ENCODE data around the gene CATSPER3. TPM values are rescaled to one million over a fixed set of nuclear protein-coding genes. Genes with fewer than 3 reads are reported as not detected.
A peak's percentile ranks its signal among the peaks of the same experiment; 100 is the strongest.

CATSPER3 gene
- total RNA-seq, 4 donors from 2014 or later: 0.56 TPM; not detected in 3

DNA sequence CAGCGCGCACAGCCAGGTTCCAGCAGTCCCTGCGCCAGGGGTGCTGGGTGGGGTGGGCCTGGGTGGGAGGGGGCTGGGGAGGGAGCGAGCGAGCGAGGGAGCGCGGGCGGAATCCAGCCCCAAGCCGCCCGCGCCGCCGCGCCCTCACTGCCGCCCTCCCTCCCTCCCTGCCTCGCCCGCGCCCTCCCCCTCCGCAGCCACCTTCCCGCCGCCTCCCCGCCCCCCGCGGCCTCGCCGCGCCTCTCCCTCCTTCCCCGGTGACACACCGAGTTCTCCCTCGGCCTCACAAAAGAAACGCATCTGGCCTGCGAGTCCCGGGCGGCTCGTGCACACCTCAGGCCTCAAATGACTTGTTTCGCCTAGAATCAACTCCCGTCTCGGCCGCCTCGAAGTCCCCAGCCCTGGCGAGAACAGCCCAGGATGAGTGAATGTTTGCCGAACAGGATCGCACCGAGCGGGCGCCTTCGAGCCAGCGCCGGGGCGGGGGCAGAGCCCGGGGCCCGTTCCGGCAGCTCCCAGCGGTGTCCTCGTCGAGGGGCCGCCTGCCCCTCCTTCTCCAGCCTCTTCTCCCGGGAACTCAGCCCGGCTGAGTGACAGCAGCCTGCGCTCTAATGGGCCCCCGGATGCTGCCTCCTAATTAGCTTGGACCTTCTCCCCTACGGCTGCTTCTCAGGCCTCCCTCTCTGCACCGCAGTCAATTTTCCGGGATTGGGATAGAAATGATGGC is 66.7 kb downstream of the CATSPER3 start:
- Histone ChIP-seq H3K27me3 (peaks cover 82% of the 10 kb centered on the region), H3K4me3 (replicated peaks in 1 of 3) (peak overlapping the region in 1 of 3 donors; percentile 33), H3K4me1 (peaks cover 32 to 39% of the 10 kb centered on the region in 2 donors), H3K27ac (no peak overlapping the region), H3K36me3 (no peaks in the 10 kb centered on the region), H3K9me3 (no peaks in the 10 kb centered on the region)
- DNase-seq: peak; percentile 27 to 33
- WGBS, 2 donors: 49 to 52% methylated on average over 3 to 7 of the region's 65 CpGs
- intact Hi-C loops (cut with DNase I): loop anchor here (10.0 kb wide), 1 partner anchor 150 kb away; no protein-coding TSS in a partner anchor
- TF ChIP-seq CTCF (IDR thresholded peaks at IDR 0.05): no peak
- no peak for TF ChIP-seq POLR2A (IDR thresholded peaks at IDR 0.05)

GRCh38 chr5:135034963-135035677 is 67.4 kb downstream of the CATSPER3 start:
- intact Hi-C loops (cut with DNase I): loop anchor here (10.0 kb wide), 1 partner anchor 150 kb away; no protein-coding TSS in a partner anchor

DNA sequence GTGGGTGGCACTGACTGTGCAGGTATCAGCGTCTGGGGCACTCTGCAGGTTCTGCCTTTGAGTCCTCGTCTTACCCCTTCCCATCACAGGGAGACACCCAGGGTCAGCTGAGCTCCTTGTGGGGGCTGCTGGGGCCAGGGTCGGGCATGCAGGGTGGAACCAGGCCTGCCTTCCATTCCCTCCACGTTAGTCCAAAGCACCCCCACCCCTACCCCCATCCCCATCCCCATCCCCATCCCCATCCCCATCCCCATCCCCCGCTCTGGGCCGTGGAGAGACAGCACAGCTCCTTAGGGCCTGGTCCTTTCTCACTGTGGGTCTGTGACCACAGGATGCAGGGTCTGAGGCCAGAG is 67.9 kb downstream of the CATSPER3 start:
- H3K27ac ChIP-seq: no peak overlapping the region
- TF ChIP-seq CTCF (IDR thresholded peaks at IDR 0.05): no peak
- no peak for TF ChIP-seq POLR2A (IDR thresholded peaks at IDR 0.05)
- H3K36me3 ChIP-seq: no peaks in the 10 kb centered on the region
- peaks cover 82% of the 10 kb centered on the region for H3K27me3 ChIP-seq
- intact Hi-C loops (cut with DNase I): loop anchor here (10.0 kb wide), 1 partner anchor 149 kb away; no protein-coding TSS in a partner anchor
- no peaks in the 10 kb centered on the region for H3K9me3 ChIP-seq
- H3K4me3 ChIP-seq (replicated peaks in 1 of 3): no peak overlapping the region
- 75 to 79% methylated on average over 2 to 6 of the region's 6 CpGs for WGBS, 2 donors
- DNase-seq: no peak
- peaks cover 31 to 43% of the 10 kb centered on the region in 2 donors for H3K4me1 ChIP-seq

More at GRCh38 chr5:135034963-135035677, 67.4 kb downstream of the CATSPER3 start:
- H3K27ac ChIP-seq: no peak overlapping the region
- no peaks in the 10 kb centered on the region for H3K36me3 ChIP-seq
- H3K4me3 ChIP-seq (replicated peaks in 1 of 3): no peak overlapping the region
- H3K9me3 ChIP-seq: no peaks in the 10 kb centered on the region
- H3K4me1 ChIP-seq: peaks cover 35 to 46% of the 10 kb centered on the region in 2 donors
- peaks cover 82% of the 10 kb centered on the region for H3K27me3 ChIP-seq
- DNase-seq: no peak
- no peak for TF ChIP-seq CTCF (IDR thresholded peaks at IDR 0.05)
- TF ChIP-seq POLR2A (IDR thresholded peaks at IDR 0.05): no peak
- 66 to 81% methylated on average over 12 to 14 of the region's 14 CpGs for WGBS, 2 donors

DNA sequence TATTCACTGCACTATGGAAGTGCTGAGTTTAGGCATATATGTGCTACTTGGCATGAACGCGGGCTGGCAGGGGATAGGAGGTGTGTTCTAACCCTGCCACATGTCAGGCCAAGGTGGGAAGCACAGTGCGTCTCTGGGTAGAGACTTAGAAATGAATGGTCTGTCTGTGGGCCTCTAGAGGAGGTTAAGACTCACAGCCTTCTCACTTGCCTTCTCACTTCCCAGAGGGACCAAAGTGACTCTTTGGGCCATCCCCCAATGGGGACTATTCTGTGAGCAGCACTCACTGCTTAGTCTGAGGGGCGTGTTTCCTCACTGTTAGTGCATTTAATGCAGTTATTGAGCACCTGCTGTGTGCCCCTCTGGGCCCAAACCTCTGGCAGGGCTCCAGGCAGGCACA is 68.7 kb downstream of the CATSPER3 start:
- intact Hi-C loops (cut with DNase I): loop anchor here (10.0 kb wide), 1 partner anchor 148 kb away; no protein-coding TSS in a partner anchor
- peaks cover 82% of the 10 kb centered on the region for H3K27me3 ChIP-seq
- H3K36me3 ChIP-seq: no peaks in the 10 kb centered on the region
- 86 to 90% methylated on average over 3 to 4 of the region's 4 CpGs for WGBS, 2 donors
- no peak for DNase-seq
- H3K9me3 ChIP-seq: no peaks in the 10 kb centered on the region
- H3K4me1 ChIP-seq: peaks cover 24 to 36% of the 10 kb centered on the region in 2 donors
- H3K27ac ChIP-seq: no peak overlapping the region
- H3K4me3 ChIP-seq (replicated peaks in 1 of 3): no peak overlapping the region
- no peak for TF ChIP-seq POLR2A (IDR thresholded peaks at IDR 0.05)
- no peak for TF ChIP-seq CTCF (IDR thresholded peaks at IDR 0.05)
